ELR (cell line): ENCODE results near the gene RILPL2.
"Not testable (repeated sequence)": the region's sequence is repeated elsewhere in the genome, so short reads cannot be mapped to it uniquely, and the experiment has no call there.

Experiments used
- DNase-seq: peaks from one replicate; pipeline ENCODE4 v3.0.0-alpha.2; 2015; ENCODE audit warnings: low read depth

RILPL2 gene

DNA sequence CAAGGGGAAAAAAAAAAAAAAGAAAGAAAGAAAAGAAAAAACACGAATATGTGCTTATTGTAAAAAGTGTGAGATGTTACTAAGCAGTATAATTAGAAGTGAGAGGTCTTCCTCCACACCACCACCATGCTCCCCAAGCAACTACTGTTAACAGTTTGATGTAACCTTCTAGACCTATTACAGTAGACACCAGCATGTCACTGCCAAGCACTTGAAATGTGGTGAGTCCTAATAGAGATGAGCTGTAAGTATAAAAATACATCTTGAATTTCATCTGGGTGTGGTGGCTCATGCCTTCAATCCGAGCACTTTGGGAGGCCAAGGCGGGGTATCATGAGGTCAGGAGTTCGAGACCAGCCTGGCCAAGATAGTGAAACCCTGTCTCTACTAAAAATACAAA lies 13.4 kb upstream of the RILPL2 start:
- DNase-seq = no peak

DNA sequence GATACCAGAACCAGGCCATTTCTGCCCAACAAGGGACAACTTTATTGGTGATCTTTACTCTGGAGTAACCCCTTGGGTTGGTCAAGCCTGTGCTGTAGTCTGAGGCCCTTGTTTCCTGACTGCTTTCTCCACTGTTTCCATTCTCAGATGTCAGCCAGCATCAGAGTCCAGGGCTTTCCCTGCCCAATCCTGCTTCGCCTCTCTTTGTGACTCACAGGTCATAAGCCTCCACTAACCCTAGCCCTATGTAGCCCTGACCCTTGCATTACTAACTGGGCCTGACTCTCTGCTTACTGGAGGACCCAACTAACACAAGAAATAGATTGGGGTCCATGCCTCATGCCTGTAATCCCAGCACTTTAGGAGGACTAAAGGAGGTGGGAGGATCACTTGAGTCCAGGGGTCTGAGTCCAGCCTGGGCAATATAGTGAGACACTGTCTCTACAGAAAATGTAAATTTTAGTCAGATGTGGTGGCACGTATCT lies 12.8 kb upstream of the RILPL2 start:
- DNase-seq = no peak

DNA sequence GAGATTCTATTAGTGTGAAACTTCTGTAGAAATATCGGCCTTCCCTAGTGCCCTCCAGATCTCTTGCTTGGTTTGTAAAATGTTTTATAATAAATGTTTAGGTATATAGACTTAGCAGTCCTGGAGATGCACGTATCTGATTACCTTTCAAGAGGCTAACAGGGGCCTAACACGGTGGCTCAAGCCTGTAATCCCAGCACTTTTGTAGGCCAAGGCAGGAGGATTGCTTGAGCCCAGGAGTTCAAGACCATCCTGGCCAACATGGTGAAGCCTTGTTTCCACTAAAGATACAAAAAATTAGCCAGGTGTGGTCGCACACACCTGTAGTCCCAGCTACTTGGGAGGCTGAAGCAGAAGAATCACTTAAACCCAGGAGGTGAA lies 9.8 kb upstream of the RILPL2 start:
- no peak for DNase-seq

DNA sequence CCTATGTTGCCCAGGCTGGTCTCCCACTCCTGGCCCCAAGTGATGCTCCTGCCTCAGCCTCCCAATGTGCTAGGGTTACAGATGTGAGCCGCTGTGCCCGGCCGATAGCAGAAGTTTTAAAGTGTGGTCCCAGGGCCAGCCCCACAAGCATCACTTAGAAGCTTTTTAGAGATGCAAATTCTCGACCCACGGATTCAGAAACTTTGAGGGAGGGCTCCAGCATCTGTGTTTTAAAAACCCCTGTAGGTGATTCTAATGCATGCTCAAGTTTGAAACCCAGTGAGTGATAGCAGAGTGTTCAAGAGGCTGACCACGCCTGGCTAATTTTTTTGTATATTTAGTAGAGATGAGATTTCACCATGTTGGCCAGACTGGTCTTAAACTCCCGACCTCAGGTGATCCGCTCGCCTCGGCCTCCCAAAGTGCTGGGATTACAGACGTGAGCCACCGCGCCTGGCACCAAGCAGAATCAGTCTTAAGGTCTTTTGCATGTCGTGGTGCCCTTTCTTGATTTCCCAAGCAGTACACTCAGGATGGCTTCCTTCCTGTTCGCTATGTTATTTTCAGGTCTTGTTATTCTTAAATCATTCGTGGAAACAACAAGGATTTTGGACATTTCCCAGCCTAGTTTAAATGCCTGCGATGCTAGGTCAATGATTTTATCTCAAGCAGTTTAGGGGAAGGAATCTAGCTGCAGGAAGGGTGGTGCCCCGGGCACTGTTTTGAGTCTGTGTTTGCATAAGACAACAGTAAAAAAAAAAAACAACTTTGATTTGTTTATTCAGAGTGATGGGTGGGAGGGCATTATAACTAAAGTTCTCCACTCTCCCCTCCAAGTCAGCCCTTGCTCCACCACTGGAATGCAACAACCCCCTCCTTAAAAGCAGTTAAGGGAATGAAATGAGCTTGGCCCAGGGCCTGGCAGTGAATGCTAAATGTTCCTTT lies 9.2 kb upstream of the RILPL2 start:
- DNase-seq = no peak

DNA sequence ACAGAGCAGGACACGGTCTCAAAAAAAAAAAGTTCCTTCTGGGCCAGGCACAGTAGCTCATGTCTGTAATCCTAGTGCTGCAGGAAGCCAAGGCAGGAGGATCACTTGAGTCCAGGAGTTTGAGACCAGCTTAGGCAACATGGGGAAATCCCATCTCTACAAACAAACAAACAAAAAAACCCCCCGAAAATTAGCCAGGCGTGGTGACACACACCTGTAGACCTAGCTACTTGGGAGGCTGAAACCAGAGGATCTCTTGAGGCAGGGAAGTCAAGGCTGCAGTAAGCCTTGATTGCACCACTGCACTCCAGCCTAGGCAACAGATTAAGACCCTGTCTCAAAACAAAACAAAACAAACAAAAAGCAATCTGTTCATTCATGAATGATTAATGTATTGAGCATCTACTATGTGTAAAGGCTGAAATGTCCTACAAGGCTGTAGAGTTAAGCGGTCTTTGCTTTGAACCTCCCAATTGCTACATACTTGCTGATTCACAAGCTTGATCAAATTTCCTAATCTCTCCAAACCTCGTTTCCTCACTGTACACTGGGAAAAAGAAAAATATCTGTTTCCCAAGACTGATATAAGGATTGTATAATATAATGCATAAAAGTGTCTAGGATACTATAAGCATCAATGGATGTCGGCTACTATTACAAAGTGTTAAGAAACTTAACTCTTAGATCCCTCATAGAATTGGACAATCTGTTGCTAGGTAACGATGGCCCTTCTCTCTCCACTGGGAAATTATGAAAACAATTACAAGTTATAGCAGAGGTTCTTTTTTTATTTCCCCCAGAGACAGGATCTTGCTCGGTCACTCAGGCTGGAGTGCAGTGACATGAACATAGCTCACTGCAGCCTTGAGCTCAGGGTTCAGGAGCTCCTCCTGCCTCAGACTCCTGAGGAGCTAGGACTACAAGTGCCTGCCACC lies 7.9 kb upstream of the RILPL2 start:
- DNase-seq = peak; percentile 38

DNA sequence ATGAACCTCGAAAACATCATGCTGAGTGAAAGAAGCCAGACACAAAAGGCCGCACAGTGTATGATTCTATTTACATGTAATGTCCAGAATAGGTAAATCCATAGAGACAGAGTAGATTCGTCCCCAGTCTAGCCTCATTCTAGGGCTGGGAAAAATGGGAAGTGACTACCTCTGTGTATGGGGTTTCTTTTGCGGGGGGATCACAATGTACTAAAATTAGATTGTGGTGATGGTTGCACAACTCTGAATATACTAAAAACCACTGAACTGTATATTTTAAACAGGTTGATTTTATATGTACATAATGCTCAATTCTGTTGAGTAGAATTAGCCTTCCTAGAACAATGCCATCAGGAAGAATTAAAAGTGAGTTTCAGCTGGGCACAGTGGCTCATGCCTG lies 6.3 kb upstream of the RILPL2 start:
- no peak for DNase-seq

DNA sequence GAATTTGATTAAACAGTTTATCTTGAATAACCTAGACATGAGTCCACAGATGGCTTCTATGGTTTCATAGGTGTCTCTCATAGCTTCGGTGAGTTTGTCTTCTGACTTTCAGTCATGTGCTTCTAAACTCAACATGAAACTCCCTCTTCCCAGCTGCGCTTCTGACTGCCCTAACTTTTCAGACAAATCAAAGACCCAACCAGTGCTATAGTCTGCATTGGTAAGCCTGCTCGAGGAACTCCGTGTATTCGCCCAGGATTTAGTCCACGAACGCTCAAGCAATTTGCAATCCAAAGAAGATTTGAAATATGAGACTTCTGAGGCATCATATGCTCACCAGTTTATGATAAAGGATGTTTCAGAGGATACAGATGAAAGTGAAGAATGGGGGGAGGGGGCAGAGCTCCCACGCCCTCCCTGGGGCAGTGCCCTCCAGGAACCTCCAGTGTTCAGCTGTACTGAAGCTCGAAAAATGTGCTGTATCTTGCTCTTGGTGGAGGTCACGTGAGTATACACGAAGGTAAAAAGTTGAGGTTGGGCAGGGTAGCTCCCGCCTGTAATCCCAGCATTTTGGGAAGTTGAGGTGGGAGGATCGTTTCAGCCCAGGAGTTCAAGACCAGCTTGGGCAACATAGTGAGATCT lies 5.2 kb upstream of the RILPL2 start:
- no peak for DNase-seq

DNA sequence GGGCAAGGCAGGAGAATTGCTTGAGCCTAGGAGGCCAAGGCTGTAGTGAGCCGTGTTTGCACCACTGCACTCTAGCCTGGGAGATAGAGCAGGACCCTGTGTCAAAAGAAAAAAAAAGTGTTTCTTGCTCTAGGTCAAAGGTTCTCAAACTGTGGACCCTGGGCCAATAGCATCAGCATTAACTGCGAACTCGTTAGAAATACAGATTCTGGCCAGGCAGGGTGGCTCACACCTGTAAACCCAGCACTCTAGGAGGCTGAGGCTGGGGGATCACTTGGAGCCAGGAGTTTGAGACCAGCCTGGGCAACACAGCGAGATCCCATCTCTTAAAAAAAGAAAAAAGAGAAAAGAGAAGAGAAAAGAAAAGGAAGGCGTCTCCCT lies 858 bp downstream of the RILPL2 start:
- no peak for DNase-seq

DNA sequence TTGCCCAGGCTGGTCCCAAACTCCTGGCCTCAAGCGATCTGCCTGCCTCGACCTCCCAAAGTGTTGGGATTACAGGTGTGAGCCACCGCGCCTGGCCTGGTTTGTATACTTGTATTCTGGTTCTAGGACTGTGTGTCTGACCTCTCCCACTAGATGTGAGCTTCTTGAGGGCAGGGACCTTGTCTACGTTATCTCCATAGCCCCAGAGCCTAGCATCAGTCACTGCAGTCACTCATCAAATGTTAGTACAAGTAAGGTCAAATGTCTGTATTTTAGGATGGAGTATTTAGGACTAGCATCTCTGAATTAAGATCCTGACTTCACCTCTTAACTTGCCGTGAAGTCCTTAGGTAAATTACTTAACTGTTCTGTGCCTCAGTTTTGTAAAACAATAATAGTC lies 2.9 kb downstream of the RILPL2 start:
- no peak for DNase-seq

DNA sequence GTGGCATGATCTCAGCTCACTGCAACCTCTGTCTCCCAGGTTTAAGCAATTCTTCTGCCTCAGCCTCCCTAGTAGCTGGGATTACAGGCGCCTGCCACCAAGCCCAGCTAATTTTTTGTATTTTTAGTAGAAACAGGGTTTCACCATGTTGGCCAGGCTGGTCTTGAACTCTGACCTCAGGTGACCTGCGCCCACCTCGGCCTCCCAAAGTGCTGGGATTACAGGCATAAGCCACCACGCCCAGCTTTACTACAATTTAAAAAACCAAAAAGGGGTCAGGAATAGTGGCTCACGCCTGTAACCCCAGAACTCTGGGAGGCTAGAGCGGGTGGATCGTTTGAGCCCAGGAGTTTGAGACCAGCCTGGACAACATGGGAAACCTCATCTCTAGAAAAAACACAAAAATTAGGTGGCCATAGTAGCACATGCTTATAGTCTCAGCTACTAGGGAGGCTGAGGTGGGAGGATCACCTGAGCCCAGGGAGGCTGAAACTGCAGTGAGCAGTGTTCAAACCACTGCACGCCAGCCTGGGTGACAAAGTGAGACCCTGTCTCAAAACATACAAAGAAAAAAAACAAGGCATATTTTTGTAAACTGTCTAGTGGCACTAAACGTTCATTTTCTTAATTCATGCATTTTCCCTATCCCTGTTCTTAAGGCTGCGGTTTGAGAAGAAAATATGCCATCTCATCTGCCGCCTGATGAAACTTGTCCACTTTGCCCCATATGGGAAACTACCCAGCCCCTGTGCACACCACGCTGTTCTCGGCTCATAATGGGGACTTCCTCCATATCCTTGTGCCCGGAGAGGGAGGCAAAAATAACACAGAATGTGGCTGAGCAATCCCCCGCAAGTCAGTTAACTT lies 4.3 kb downstream of the RILPL2 start:
- DNase-seq = not testable (repeated sequence)

DNA sequence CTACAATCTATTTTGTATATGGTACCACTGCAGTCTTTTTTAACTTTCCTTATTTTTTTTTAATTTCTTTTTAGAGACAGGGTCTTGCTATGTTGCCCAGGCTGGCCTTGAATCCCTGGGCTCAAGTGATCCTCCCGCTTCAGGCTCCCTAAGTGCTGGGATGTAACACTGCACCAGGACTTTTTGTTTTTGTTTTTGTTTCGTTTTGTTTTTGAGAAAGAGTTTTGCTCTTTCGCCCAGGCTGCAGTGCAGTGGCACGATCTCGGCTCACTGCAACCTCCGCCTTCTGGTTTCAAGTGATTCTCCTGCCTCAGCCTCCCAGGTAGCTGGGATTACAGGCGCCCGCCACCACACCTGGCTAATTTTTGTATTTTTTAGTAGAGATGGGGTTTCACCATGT lies 7.4 kb downstream of the RILPL2 start:
- not testable (repeated sequence) for DNase-seq

DNA sequence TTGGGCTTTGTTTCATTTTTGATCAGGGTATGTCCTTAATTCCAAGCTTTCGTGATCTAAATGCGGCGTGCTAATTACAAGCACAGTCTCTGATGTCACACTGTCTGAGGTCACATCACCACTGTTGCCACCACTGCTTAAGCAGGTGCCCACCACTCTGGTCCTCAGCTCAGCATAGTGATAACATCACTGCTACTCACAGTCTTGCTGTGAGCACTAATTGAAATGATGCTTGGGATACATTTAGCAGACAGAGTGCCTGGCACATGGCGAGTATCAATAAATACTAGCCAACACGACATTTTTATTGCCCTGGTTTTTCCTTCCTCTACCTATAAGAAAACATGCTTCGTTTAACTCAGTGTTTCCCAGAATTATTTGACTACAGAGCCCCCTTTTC lies 7.9 kb downstream of the RILPL2 start:
- no peak for DNase-seq

DNA sequence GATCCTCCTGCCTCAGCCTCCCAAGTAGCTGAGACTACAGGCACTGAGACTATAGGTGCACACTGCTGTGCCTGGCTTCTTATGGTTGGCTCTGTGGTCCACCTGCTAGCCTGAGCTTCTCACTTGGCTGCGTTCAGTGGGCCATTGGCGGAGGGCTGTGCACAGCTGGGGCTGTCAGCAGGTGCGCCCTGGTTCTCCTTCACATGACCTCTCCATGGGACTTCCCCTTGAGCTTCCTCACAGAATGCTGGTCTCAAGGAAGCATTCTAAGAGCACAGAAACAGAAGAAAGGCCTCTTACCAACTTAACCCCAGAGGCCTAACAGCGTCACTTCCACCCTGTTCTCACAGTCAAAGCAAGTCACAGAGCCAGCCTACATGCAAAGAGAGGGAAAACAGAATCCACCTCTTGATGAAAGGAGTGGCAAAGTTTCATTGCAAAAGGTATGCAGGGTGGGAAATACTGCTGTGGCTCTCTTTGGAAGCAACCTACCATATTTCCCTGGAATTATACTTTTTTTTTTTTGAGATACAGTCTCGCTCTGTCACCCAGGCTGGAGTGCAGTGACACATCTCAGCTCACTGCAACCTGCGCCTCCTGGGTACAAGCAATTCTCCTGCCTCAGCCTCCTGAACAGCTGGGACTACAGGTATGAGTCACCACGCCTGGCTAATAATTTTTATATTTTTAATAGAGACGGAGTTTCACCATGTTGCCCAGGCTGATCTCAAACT lies 9.3 kb downstream of the RILPL2 start:
- DNase-seq = no peak

DNA sequence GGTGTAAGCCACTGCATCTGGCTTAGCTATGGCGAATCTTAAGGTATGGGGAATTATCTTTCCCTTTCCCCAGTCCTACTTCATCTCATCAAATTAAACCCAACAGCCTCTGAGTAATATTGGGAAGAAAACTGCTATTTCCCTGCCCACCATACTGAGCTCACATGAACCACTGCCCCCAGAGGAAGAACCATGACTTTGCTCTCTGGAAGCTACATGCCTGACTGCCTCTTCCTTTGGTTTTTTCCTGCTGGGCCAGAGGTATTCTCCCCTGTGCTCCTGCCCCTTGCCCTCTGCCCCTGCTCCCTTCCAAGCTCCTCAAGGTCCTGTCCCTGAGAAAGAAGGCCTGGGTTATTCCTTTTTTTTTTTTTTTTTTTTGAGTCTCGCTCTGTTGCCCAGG lies 15.2 kb downstream of the RILPL2 start:
- no peak for DNase-seq

DNA sequence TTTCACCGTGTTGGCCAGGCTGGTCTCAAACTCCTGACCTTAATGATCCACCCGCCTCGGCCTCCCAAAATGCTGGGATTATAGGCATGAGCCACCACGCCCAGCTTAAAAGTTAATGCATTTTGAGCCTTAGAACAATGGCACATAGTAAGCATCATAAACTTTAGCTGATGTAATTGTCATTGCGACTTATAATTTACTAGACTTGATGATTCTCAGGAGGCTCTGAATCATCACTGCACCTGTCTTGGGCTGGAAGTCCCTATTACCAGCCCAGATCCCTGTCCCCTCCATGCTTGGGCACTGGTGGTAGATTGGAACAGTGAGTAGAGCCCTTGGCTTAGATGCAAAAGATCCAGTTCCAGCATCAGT lies 26.5 kb downstream of the RILPL2 start:
- DNase-seq = no peak

DNA sequence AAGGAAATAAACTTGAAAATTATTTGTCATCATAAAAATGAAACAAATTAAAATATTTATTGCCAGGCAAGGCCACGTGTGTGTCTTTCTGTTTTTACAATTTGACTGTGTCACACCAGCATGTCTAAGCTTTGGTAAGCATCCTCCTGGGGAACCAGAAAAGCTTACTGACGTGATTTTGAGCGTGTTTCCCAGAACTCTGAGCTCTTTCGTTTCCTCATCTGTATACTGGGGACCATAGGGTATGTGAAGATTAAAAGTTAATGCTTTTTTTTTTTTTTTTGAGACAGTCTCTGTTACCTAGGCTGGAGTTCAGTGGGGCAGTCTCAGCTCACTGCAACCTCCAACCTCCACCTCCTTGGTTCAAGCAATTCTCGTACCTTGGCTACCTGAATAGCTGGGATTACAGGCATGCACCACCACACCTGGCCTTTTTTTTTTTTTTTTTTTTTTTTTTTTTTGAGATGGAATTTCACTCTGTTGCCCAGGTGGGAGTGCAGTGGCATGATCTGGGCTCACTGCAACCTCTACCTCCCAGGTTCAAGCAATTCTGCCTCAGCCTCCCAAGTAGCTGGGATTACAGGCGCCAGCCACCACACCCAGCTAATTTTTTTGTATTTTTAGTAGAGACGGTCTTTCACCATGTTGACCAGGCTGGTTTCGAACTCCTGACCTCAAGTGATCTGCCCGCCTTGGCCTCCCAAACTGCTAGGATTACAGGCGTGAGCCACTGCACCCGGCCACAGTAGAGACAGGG lies 27.0 kb downstream of the RILPL2 start:
- not testable (repeated sequence) for DNase-seq

DNA sequence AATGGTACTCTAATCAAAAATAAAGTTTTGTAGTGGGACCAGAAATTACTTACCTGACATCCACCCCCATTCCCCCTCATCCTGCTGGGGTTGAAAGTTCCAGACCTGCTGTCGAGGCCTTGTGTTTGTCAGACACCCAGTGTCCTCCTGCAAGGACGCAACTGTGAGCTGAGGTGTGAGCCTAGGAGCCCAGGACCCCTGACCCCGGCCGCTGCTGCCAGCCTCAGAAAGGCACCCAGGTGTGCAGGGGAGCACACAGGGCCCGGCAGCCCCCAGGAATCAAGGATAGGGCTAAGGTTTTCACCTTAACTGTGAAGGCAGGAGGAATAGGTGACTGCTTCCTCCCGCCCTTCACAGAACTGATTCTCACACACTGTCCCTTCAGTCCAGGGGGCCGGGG lies 27.9 kb downstream of the RILPL2 start:
- DNase-seq = not testable (repeated sequence)

DNA sequence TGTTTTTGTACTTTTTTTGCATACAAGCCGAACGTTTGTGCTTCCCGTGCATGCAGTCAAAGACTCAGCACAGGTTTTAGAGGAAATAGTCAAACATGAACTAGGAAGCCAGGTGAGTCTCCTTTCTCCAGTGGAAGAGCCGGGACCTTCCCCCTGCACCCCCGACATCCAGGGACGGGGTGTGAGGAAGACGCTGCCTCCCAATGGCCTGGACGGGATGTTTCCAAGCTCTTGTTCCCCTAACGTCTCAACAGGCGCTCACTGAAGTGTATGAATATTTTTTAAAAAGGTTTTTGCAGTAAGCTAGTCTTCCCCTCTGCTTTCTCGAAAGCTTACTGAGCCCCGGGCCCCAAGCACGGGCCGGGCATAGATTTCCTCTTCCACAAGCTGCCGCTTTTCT lies 28.6 kb downstream of the RILPL2 start:
- not testable (repeated sequence) for DNase-seq

DNA sequence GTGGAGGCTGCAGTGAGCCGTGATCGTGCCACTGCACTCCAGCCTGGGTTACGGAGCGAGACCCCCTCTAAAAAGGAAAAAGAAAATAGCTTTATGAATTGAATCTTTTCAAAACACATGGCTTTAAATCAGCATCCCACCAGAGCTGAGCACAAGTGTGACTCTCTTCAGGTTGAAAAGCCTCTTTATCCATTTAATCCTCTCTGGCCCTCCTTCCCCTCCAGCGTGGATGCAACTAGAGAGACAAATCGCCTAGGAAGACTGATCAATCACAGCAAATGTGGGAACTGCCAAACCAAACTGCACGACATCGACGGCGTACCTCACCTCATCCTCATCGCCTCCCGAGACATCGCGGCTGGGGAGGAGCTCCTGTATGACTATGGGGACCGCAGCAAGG lies 29.2 kb downstream of the RILPL2 start:
- DNase-seq = not testable (repeated sequence)

DNA sequence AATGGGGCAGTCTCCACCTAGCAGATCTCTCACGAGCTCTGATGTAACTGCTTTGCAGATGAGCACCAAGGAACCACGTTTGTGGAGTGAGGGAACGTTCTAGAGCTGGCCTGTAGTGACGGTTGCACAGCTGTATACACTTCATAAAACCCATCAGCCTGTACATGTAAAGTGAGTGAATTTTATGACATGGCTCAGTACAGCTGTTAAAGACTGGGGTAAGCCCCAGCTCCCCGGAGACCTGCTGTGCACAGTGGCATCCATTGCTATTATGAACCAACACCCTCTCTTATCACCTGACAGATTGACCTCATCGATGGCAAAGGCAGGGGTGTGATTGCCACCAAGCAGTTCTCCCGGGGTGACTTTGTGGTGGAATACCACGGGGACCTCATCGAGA lies 31.9 kb downstream of the RILPL2 start:
- no peak for DNase-seq
